ENCODE results near the gene SNCB. TPM values are rescaled to one million over a fixed set of nuclear protein-coding genes. Genes with fewer than 3 reads are reported as not detected.
"Not testable (repeated sequence)": the region's sequence is repeated elsewhere in the genome, so short reads cannot be mapped to it uniquely, and the experiment has no call there.

SNCB gene
- total RNA-seq, 1 experiment from 2014 or later = 6.8 TPM

DNA sequence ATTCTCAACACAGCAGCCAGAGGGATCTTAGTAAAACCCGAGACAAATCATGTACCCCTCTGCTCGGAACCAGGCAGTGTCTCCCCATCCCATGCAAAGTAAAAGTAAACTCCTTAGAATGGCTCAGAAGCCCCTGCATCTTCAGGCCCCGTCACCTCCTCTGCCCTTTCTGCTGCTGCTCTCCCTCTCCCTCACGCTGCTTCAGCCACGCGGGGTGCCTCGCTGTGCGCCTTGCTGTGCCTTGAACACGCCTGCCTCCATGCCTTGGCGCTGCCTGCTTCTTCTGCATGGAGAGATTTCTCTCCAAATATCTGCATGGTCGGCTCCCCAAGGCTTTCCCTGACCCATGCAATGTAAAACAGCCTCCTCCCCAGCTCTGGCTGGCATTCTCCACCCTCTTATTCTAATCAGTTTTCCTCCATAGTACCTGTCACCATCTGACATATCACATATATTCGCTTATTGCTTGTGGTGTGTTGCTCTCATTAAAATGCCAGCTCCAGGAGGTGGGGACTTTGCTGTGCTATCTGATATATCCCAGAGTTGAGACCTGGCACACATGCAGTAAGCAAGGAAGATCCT, 28.3 kb downstream of the SNCB start:
- H3K36me3 Mint-ChIP-seq = peaks cover 6% of the 10 kb centered on the region
- ATAC-seq (no peak), DNase-seq (ENCODE audit: low spot score) (no peak)
- peaks cover 11% of the 10 kb centered on the region for H3K27me3 Mint-ChIP-seq (ENCODE audit: low read depth)
- H3K4me3 Mint-ChIP-seq = no peak overlapping the region
- ChIA-PET CTCF (interaction anchor here (1.0 to 1.3 kb wide), 2 partner anchors 10 to 196 kb away, joined by 3 read pairs; no protein-coding TSS in a partner anchor), POLR2A (no interaction called here)
- H3K9me3 Mint-ChIP-seq = no peaks in the 10 kb centered on the region
- peaks cover 12% of the 10 kb centered on the region for H3K4me1 Mint-ChIP-seq
- no peak overlapping the region for H3K27ac Mint-ChIP-seq
- TF ChIP-seq, protein P1, sequence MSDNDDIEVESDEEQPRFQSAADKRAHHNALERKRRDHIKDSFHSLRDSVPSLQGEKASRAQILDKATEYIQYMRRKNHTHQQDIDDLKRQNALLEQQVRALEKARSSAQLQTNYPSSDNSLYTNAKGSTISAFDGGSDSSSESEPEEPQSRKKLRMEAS (CRISPR knock-in tag; IDR thresholded peaks at IDR 0.05) = no peak
- TF ChIP-seq FOXK1 (CRISPR knock-in tag; IDR thresholded peaks at IDR 0.05) (no peak), ETV6 (CRISPR knock-in tag; IDR thresholded peaks at IDR 0.05) (no peak), ZNF425 (CRISPR knock-in tag; conservative IDR thresholded peaks at IDR 0.05) (no peak)
- TF ChIP-seq, protein P2, sequence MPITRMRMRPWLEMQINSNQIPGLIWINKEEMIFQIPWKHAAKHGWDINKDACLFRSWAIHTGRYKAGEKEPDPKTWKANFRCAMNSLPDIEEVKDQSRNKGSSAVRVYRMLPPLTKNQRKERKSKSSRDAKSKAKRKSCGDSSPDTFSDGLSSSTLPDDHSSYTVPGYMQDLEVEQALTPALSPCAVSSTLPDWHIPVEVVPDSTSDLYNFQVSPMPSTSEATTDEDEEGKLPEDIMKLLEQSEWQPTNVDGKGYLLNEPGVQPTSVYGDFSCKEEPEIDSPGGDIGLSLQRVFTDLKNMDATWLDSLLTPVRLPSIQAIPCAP (CRISPR knock-in tag; IDR thresholded peaks at IDR 0.05) = no peak
- TF ChIP-seq, protein P3, sequence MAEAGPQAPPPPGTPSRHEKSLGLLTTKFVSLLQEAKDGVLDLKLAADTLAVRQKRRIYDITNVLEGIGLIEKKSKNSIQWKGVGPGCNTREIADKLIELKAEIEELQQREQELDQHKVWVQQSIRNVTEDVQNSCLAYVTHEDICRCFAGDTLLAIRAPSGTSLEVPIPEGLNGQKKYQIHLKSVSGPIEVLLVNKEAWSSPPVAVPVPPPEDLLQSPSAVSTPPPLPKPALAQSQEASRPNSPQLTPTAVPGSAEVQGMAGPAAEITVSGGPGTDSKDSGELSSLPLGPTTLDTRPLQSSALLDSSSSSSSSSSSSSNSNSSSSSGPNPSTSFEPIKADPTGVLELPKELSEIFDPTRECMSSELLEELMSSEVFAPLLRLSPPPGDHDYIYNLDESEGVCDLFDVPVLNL (CRISPR knock-in tag; IDR thresholded peaks at IDR 0.05; ENCODE audit: borderline replicate concordance, low read depth) = no peak
- TF ChIP-seq, protein P4, sequence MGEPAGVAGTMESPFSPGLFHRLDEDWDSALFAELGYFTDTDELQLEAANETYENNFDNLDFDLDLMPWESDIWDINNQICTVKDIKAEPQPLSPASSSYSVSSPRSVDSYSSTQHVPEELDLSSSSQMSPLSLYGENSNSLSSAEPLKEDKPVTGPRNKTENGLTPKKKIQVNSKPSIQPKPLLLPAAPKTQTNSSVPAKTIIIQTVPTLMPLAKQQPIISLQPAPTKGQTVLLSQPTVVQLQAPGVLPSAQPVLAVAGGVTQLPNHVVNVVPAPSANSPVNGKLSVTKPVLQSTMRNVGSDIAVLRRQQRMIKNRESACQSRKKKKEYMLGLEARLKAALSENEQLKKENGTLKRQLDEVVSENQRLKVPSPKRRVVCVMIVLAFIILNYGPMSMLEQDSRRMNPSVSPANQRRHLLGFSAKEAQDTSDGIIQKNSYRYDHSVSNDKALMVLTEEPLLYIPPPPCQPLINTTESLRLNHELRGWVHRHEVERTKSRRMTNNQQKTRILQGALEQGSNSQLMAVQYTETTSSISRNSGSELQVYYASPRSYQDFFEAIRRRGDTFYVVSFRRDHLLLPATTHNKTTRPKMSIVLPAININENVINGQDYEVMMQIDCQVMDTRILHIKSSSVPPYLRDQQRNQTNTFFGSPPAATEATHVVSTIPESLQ (CRISPR knock-in tag; IDR thresholded peaks at IDR 0.05) = no peak
- TF ChIP-seq, protein P5, sequence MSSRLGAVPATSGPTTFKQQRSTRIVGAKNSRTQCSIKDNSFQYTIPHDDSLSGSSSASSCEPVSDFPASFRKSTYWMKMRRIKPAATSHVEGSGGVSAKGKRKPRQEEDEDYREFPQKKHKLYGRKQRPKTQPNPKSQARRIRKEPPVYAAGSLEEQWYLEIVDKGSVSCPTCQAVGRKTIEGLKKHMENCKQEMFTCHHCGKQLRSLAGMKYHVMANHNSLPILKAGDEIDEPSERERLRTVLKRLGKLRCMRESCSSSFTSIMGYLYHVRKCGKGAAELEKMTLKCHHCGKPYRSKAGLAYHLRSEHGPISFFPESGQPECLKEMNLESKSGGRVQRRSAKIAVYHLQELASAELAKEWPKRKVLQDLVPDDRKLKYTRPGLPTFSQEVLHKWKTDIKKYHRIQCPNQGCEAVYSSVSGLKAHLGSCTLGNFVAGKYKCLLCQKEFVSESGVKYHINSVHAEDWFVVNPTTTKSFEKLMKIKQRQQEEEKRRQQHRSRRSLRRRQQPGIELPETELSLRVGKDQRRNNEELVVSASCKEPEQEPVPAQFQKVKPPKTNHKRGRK (CRISPR knock-in tag; IDR thresholded peaks at IDR 0.05; ENCODE audit: borderline replicate concordance) = no peak

- ATAC-seq; H3K4me3 Mint-ChIP-seq; H3K9me3 Mint-ChIP-seq; H3K36me3 Mint-ChIP-seq; H3K4me1 Mint-ChIP-seq; DNase-seq (ENCODE audit: low spot score); POLR2A ChIA-PET; CTCF ChIA-PET; H3K27ac Mint-ChIP-seq: not testable (repeated sequence)
- H3K27me3 Mint-ChIP-seq (ENCODE audit: low read depth) = peaks cover 27% of the 10 kb centered on the region
Measured at GRCh38 chr5:176599749-176600430, 30.4 kb downstream of the SNCB start.

- POLR2A ChIA-PET = interaction anchor here (1.8 kb wide), 1 partner anchor 54 kb away, joined by 4 read pairs; no protein-coding TSS in a partner anchor
- Mint-ChIP-seq H3K9me3 (no peaks in the 10 kb centered on the region), H3K4me3 (peak overlapping the region; percentile 45), H3K27me3 (ENCODE audit: low read depth) (peaks cover 36% of the 10 kb centered on the region), H3K4me1 (0 out of 2 replicates have a peak, but pooled peaks cover 4% of the 10 kb centered on the region), H3K36me3 (peaks cover 6% of the 10 kb centered on the region), H3K27ac (no peak overlapping the region)
- DNase-seq (ENCODE audit: low spot score) = peak; percentile 56
- CTCF ChIA-PET = interaction anchor here (0.6 to 3.4 kb wide), 13 partner anchors 8 to 181 kb away, joined by 3 to 21 read pairs (median 7); partner anchors contain the start of genes CLTB, EIF4E1B, RNF44 and SNCB
- ATAC-seq = peak; percentile 6; the same call in 1 of the 2 replicates
- TF ChIP-seq FOXP1 (CRISPR knock-in tag; IDR thresholded peaks at IDR 0.05; ENCODE audit: borderline replicate concordance) (no peak), GRHL2 (CRISPR knock-in tag; IDR thresholded peaks at IDR 0.05; ENCODE audit: insufficient replicate concordance, severe bottlenecking) (no peak), MYBL2 (CRISPR knock-in tag; IDR thresholded peaks at IDR 0.05) (0 out of 2 replicates have a peak, but pooled peaks have one; percentile 32), FOXJ3 (CRISPR knock-in tag; IDR thresholded peaks at IDR 0.05; ENCODE audit: borderline replicate concordance) (no peak), OVOL2 (CRISPR knock-in tag; IDR thresholded peaks at IDR 0.05; ENCODE audit: borderline replicate concordance) (no peak), E2F5 (CRISPR knock-in tag; IDR thresholded peaks at IDR 0.05) (no peak)
- TF ChIP-seq, protein P6, sequence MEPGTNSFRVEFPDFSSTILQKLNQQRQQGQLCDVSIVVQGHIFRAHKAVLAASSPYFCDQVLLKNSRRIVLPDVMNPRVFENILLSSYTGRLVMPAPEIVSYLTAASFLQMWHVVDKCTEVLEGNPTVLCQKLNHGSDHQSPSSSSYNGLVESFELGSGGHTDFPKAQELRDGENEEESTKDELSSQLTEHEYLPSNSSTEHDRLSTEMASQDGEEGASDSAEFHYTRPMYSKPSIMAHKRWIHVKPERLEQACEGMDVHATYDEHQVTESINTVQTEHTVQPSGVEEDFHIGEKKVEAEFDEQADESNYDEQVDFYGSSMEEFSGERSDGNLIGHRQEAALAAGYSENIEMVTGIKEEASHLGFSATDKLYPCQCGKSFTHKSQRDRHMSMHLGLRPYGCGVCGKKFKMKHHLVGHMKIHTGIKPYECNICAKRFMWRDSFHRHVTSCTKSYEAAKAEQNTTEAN (CRISPR knock-in tag; IDR thresholded peaks at IDR 0.05) = no peak
Measured at GRCh38 chr5:176597417-176598389, 32.6 kb downstream of the SNCB start.
